OCI-LY7 (cell line): ENCODE measurements around the gene C16orf89.

ENCODE experiments used
- CTCF ChIP-seq: fragments of 200-600 bp; sonication (generic); conservative IDR thresholded peaks from 2 replicates; pipeline ENCODE4 v1.5.1; 2014; ENCODE audit warnings: mild to moderate bottlenecking, antibody characterized with exemption, low read length, moderate library complexity, mixed read lengths
- EZH2phosphoT487 ChIP-seq: fragments of 200-600 bp; sonication (generic); IDR thresholded peaks from 2 replicates; pipeline ENCODE4 v1.6.1; 2018; ENCODE audit warnings: low read depth, borderline replicate concordance, mild to moderate bottlenecking, mixed run types, antibody characterized with exemption, low read length, moderate library complexity, mixed read lengths

GRCh38 chr16:5108505-5109158 lies 42.9 kb upstream of the C16orf89 start:
- TF ChIP-seq CTCF = no peak
- no peak for TF ChIP-seq EZH2phosphoT487
